Sigmoid colon (tissue), 3 donors: Measurements from ENCODE around the gene RASA2.

Source experiments
- CTCF ChIP-seq, 4 experiments: fragments of 450-650 bp in 3 of 4; fragments of 200-600 bp in 1 of 4; IDR thresholded peaks; one replicate each; pipeline ENCODE4 v1.5.1; 2016 to 2019; ENCODE audit warnings: antibody characterized with exemption in 4 of 4, mild to moderate bottlenecking in 3 of 4, moderate library complexity in 2 of 4
- POLR2A ChIP-seq, 2 donors: fragments of 450-650 bp; IDR thresholded peaks; one replicate each; pipeline ENCODE4 v1.6.1; 2016; ENCODE audit warnings: antibody characterized with exemption in 2 of 2, mild to moderate bottlenecking in 2 of 2, moderate library complexity in 2 of 2

GRCh38 chr3:141519587-141519986 is 32.8 kb downstream of the RASA2 start:
- no peak for TF ChIP-seq CTCF (IDR thresholded peaks at IDR 0.05)
- no peak for TF ChIP-seq POLR2A (IDR thresholded peaks at IDR 0.05)
